GM19372 (cell line): Measurements from ENCODE around the gene EPS8L1.
"Not testable (repeated sequence)": the region's sequence is repeated elsewhere in the genome, so short reads cannot be mapped to it uniquely, and the experiment has no call there.

ENCODE experiments used
- ATAC-seq: cut with Tn5 transposase; IDR thresholded peaks from one replicate; pipeline ENCODE4 v1.9.1; 2021; ENCODE audit warnings: mild to moderate bottlenecking, low read depth, moderate library complexity; ENCODE audit not compliant: unreplicated experiment

Gene EPS8L1

GRCh38 chr19:55048446-55048845 lies 27.2 kb upstream of the EPS8L1 start:
- ATAC-seq = no peak

- ATAC-seq = no peak
Observed at GRCh38 chr19:55050749-55051532, 24.7 kb upstream of the EPS8L1 start.

- ATAC-seq = no peak
Observed at GRCh38 chr19:55053735-55054134, 21.9 kb upstream of the EPS8L1 start.

GRCh38 chr19:55056827-55057226 lies 18.8 kb upstream of the EPS8L1 start:
- ATAC-seq = no peak

GRCh38 chr19:55058781-55059610 lies 16.7 kb upstream of the EPS8L1 start:
- ATAC-seq = no peak

GRCh38 chr19:55060287-55060686 lies 15.4 kb upstream of the EPS8L1 start:
- ATAC-seq = not testable (repeated sequence)

GRCh38 chr19:55062735-55063491 lies 12.8 kb upstream of the EPS8L1 start, which contains the start of gene RDH13:
Gene RDH13 (minus strand): TSS chr19:55063148. CDS start chr19:55063032, 116 bp downstream.
- ATAC-seq = peak; percentile 70

- ATAC-seq = no peak
Observed at GRCh38 chr19:55063492-55063843, 12.2 kb upstream of the EPS8L1 start.

- not testable (repeated sequence) for ATAC-seq
Observed at GRCh38 chr19:55065516-55065915, 10.2 kb upstream of the EPS8L1 start.

GRCh38 chr19:55066107-55066709 lies 9.5 kb upstream of the EPS8L1 start:
- no peak for ATAC-seq

GRCh38 chr19:55067869-55068268 lies 7.8 kb upstream of the EPS8L1 start:
- no peak for ATAC-seq

- no peak for ATAC-seq
Observed at GRCh38 chr19:55068950-55069864, 6.5 kb upstream of the EPS8L1 start.

- no peak for ATAC-seq
Observed at GRCh38 chr19:55069865-55070197, 5.8 kb upstream of the EPS8L1 start.

GRCh38 chr19:55070466-55071128 lies 5.1 kb upstream of the EPS8L1 start:
- no peak for ATAC-seq

- no peak for ATAC-seq
Observed at GRCh38 chr19:55071129-55071502, 4.6 kb upstream of the EPS8L1 start.

- ATAC-seq = no peak
Observed at GRCh38 chr19:55071913-55072312, 3.8 kb upstream of the EPS8L1 start.

- ATAC-seq = no peak
Observed at GRCh38 chr19:55076321-55076720, 652 bp downstream of the EPS8L1 start.

GRCh38 chr19:55077106-55077505 lies 1.4 kb downstream of the EPS8L1 start:
- no peak for ATAC-seq

- ATAC-seq = no peak
Observed at GRCh38 chr19:55078996-55079395, 3.3 kb downstream of the EPS8L1 start.
